Mesodermal cell (in vitro differentiated cells): Measurements from ENCODE around the gene TMPRSS11B.
"Not testable (repeated sequence)": the region's sequence is repeated elsewhere in the genome, so short reads cannot be mapped to it uniquely, and the experiment has no call there.

ENCODE experiments used
- H3K27ac ChIP-seq: 2 replicates; pipeline ENCODE4 v1.7.0; 2013; ENCODE audit warnings: mild to moderate bottlenecking, low read depth, low read length, moderate library complexity; ENCODE audit not compliant: severe bottlenecking
- H3K36me3 ChIP-seq: 2 replicates; pipeline ENCODE4 v1.7.1; 2013; ENCODE audit warnings: mild to moderate bottlenecking, low read length, moderate library complexity; ENCODE audit not compliant: control insufficient read depth, insufficient read depth
- H3K4me1 ChIP-seq: one replicate; pipeline ENCODE4 v1.7.1; 2013; ENCODE audit warnings: mild to moderate bottlenecking, low read length; ENCODE audit not compliant: insufficient read depth, control insufficient read depth, poor library complexity, severe bottlenecking
- H3K4me3 ChIP-seq: 2 replicates; pipeline ENCODE4 v1.7.0; 2013; ENCODE audit warnings: low read length, control low read depth, mild to moderate bottlenecking; ENCODE audit not compliant: insufficient read depth, poor library complexity, severe bottlenecking; ENCODE audit errors: extremely low read depth
- H3K9me3 ChIP-seq: 2 replicates; pipeline ENCODE4 v1.7.1; 2013; ENCODE audit warnings: mild to moderate bottlenecking, low read length, moderate library complexity; ENCODE audit not compliant: control insufficient read depth
- WGBS, 2 experiments: methylation state at CpG; one replicate each; pipeline ENCODE4 v1.1.5; 2013; ENCODE audit warnings: missing lambda C conversion rate in 2 of 2; ENCODE audit not compliant: insufficient coverage in 2 of 2; 5-methylcytosine and 5-hydroxymethylcytosine counted together

Gene TMPRSS11B

GRCh38 chr4:68218044-68218443, 27.4 kb downstream of the TMPRSS11B start:
- no peaks in the 10 kb centered on the region for H3K36me3 ChIP-seq
- no peaks in the 10 kb centered on the region for H3K9me3 ChIP-seq
- no peak overlapping the region for H3K4me3 ChIP-seq
- no peak overlapping the region for H3K27ac ChIP-seq
- no CpG with 5 or more reads among the region's 1 CpG for WGBS, 2 experiments
- H3K4me1 ChIP-seq: no peaks in the 10 kb centered on the region

- Histone ChIP-seq H3K27ac (no peak overlapping the region), H3K4me1 (no peaks in the 10 kb centered on the region), H3K36me3 (no peaks in the 10 kb centered on the region), H3K9me3 (no peaks in the 10 kb centered on the region), H3K4me3 (no peak overlapping the region)
Measured at GRCh38 chr4:68216501-68216900, 29.0 kb downstream of the TMPRSS11B start.

- Histone ChIP-seq H3K4me3 (no peak overlapping the region), H3K4me1 (no peaks in the 10 kb centered on the region), H3K36me3 (no peaks in the 10 kb centered on the region), H3K27ac (no peak overlapping the region), H3K9me3 (peaks cover 8% of the 10 kb centered on the region)
- WGBS, 2 experiments: 60 to 71% methylated on average over 1 of the region's 1 CpG
Measured at GRCh38 chr4:68209003-68209402, 36.5 kb downstream of the TMPRSS11B start.

- H3K36me3 ChIP-seq, H3K4me3 ChIP-seq, H3K9me3 ChIP-seq, H3K27ac ChIP-seq, H3K4me1 ChIP-seq: not testable (repeated sequence)
- 91 to 95% methylated on average over 4 to 5 of the region's 5 CpGs for WGBS, 2 experiments
Measured at GRCh38 chr4:68194305-68194704, 51.2 kb downstream of the TMPRSS11B start.

- WGBS, 2 experiments: no CpG with 5 or more reads among the region's 1 CpG
Measured at GRCh38 chr4:68193194-68193593, 52.3 kb downstream of the TMPRSS11B start.

GRCh38 chr4:68187145-68187544, 58.3 kb downstream of the TMPRSS11B start:
- Histone ChIP-seq H3K9me3 (no peaks in the 10 kb centered on the region), H3K4me1 (no peaks in the 10 kb centered on the region), H3K4me3 (no peak overlapping the region), H3K27ac (no peak overlapping the region), H3K36me3 (no peaks in the 10 kb centered on the region)
- 100% methylated on average over 1 of the region's 2 CpGs; no CpG with 5 or more reads in 1 of the 2 experiments for WGBS, 2 experiments

More at GRCh38 chr4:68193194-68193593, 52.3 kb downstream of the TMPRSS11B start:
- no peaks in the 10 kb centered on the region for H3K4me1 ChIP-seq
- no peaks in the 10 kb centered on the region for H3K36me3 ChIP-seq
- H3K9me3 ChIP-seq: no peaks in the 10 kb centered on the region
- H3K4me3 ChIP-seq: no peak overlapping the region
- H3K27ac ChIP-seq: no peak overlapping the region

GRCh38 chr4:68184923-68185322, 60.6 kb downstream of the TMPRSS11B start:
- no peaks in the 10 kb centered on the region for H3K9me3 ChIP-seq
- H3K4me1 ChIP-seq: no peaks in the 10 kb centered on the region
- no peaks in the 10 kb centered on the region for H3K36me3 ChIP-seq
- H3K27ac ChIP-seq: no peak overlapping the region
- H3K4me3 ChIP-seq: no peak overlapping the region

- no peaks in the 10 kb centered on the region for H3K9me3 ChIP-seq
- no peak overlapping the region for H3K4me3 ChIP-seq
- no peak overlapping the region for H3K27ac ChIP-seq
- no peaks in the 10 kb centered on the region for H3K4me1 ChIP-seq
- H3K36me3 ChIP-seq: no peaks in the 10 kb centered on the region
Measured at GRCh38 chr4:68183417-68183816, 62.1 kb downstream of the TMPRSS11B start.

GRCh38 chr4:68182382-68182820, 63.1 kb downstream of the TMPRSS11B start:
- 91 to 97% methylated on average over 24 to 26 of the region's 27 CpGs for WGBS, 2 experiments
- Histone ChIP-seq H3K27ac (no peak overlapping the region), H3K9me3 (no peaks in the 10 kb centered on the region), H3K36me3 (no peaks in the 10 kb centered on the region), H3K4me3 (no peak overlapping the region), H3K4me1 (no peaks in the 10 kb centered on the region)

GRCh38 chr4:68180849-68181526, 64.5 kb downstream of the TMPRSS11B start:
- WGBS, 2 experiments: no CpG with 5 or more reads among the region's 1 CpG
- peaks cover 2% of the 10 kb centered on the region for H3K4me1 ChIP-seq
- no peaks in the 10 kb centered on the region for H3K36me3 ChIP-seq
- no peaks in the 10 kb centered on the region for H3K9me3 ChIP-seq
- H3K4me3 ChIP-seq: no peak overlapping the region
- no peak overlapping the region for H3K27ac ChIP-seq

- Histone ChIP-seq H3K27ac (peak overlapping the region; percentile 23), H3K36me3 (no peaks in the 10 kb centered on the region), H3K4me1 (peaks cover 2% of the 10 kb centered on the region), H3K9me3 (peaks cover 13% of the 10 kb centered on the region), H3K4me3 (no peak overlapping the region)
- WGBS, 2 experiments: 75% methylated on average over 1 of the region's 2 CpGs; no CpG with 5 or more reads in 1 of the 2 experiments
Measured at GRCh38 chr4:68176904-68177303, 68.6 kb downstream of the TMPRSS11B start.
